Activated CD8-positive, alpha-beta memory T cell treated with anti-CD3 and anti-CD28 coated beads for 48 hours (primary cell): ENCODE results near the gene NT5E.
A peak's percentile ranks its signal among the peaks of the same experiment; 100 is the strongest.
"Not testable (repeated sequence)": the region's sequence is repeated elsewhere in the genome, so short reads cannot be mapped to it uniquely, and the experiment has no call there.

Experiments used
- DNase-seq, 3 experiments: peaks; one replicate each; pipeline ENCODE4 v3.0.0-alpha.2; 2020; ENCODE audit warnings: low read depth in 2 of 3, low spot score in 2 of 3

Gene NT5E

DNA sequence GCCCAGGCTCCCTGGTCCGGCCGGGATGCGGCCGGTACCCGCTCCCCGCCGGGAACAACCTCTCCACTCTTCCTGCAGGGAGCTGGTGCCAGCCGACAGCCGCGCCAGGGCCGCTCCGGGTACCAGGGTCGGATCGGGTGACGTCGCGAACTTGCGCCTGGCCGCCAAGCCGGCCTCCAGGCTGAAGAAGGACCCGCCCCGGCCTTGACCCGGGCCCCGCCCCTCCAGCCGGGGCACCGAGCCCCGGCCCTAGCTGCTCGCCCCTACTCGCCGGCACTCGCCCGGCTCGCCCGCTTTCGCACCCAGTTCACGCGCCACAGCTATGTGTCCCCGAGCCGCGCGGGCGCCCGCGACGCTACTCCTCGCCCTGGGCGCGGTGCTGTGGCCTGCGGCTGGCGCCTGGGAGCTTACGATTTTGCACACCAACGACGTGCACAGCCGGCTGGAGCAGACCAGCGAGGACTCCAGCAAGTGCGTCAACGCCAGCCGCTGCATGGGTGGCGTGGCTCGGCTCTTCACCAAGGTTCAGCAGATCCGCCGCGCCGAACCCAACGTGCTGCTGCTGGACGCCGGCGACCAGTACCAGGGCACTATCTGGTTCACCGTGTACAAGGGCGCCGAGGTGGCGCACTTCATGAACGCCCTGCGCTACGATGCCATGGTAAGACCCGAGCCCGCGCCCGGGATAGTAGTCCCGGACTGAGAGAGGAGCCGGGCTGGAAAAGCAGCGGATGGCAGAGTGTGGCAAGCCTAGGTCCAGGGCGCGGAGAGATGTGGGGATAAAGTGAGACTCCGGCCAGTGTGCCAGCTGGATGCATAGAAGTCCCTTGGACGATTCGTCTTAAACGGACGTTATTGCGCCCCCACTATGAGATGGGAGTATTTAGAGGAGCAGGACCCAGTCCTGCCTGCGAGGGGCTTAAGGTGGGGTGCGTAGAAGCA, at the start of gene NT5E:
NT5E (plus strand) TSS at position 266 of the 942 bp plus-strand sequence; CDS start at position 323, 57 bp downstream.
- peak in 1 of 3 experiments; percentile 33 for DNase-seq

DNA sequence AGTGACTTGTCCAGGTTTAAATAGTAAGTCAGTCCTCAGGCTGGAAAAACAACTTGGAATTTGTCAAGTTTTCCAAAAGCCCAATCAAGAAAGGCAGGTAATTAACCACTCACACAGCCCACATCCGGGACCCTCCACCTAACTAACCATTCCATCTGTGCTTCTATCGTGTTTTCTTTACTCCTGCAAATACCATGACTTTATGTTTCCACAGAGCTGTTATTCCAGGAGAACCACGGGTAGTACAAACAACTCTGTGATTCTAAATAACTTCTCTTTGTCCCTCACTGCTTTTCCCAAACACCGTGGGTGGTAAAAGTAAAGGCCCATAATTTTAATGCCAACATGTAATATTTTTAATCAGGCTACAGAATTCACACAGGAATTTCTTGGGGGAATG, 49.6 kb upstream of the NT5E start:
- DNase-seq = no peak

DNA sequence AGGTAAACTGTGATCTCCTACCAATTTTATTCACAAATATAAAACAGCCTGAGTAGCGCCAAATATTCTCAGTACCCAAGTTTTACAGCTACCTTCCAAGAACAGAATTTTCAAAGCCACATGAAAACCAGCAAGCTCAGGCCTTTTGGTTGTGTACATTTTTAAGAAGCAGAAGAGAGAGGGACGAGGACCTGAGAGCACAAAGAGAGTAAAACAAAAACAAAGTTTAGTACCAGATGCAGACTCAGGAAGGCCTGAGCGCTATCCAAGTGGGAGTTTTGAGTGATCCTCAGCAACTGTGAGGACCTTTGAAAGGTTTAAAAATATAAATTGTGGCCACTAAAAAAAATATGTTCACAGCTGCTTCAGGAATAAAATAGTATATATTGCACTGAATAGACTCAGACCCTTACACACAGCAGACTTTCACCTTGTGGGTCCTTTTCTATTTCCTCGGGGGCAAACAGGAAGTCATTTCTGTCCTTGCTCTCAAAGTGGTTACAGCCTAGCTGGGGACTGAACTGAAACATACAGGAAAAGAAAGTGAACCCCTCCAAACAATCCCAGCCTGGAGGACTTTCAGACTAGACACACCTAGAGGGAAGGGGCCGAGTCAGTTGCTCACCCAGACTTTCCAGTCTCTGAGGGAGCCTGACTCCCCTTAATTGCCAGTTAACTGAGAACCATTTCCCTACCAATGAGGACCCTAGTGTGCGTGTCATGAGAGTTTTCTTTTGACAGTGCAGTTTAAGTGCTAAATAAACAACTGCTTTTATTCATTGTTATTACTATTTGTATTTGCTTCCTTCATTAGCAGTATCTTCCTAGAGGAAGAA, 48.5 kb upstream of the NT5E start:
- no peak for DNase-seq

DNA sequence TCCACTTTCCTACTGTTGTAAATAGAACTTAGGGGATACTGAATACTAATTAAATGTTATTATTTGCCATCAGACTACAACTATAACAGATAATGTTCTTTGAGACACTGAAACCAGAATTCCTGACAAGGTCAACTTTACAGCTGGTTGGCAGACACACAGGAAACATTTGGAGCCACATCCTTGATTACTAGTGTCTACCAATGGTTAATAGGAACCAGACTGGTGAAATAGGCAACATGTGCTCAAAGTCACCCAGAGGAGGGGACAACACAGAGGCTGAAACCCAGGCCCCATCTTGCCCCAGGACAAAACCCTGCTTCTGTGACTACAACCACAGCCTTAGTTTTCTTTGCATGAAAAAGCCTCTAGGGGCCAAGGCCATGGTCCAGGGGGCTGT, 47.8 kb upstream of the NT5E start:
- DNase-seq = no peak

DNA sequence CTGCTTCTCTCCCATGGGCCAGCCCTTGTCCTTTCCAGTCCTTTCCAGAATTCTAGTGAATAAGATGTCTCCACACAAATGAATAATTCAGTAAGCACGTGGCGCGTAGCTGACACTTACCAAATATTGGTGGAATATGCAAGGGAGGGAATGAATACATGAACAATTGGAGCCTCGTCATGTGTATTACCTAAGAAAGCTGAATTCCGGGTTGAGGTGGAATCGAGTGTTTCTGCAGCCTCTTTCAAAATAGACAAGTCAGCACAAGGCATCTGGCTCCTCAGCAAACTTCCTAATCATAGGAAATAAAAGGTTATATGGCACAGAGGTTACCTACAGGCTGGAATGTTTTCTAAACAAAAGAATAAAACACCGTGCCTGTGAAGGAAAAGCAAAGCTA, 47.0 kb upstream of the NT5E start:
- no peak for DNase-seq

DNA sequence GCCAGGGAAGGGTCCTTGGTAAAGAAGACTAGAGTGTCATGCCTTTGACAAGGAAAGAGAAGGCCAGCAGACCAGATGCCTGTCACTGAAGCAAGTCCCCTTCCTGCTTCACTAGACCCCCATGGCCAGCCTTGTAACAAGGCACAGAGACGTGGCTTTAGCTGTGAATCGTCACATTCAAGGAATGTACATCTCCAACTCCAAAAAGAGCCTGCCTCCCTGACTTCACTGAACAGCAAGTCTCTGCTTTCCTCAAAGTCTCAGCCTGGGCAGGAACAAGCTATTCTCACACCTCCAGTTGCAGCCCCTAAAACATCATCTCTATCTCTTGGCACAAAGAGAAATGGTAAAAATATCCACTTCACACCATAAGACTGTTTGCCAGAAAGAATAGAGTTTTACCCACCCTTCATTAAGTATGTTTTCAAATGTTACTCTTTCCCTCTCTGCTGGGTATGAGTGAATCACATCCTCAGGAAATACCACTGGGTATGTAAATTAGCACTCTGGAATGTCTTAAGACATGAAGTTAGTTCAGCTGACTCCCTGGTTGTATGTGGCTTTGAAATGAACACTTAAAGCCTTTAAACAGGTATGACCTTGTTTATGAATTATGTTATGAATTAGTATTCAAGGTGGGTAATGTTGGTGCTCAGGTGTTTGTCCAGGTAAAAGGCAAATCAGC, 46.4 kb upstream of the NT5E start:
- no peak for DNase-seq

DNA sequence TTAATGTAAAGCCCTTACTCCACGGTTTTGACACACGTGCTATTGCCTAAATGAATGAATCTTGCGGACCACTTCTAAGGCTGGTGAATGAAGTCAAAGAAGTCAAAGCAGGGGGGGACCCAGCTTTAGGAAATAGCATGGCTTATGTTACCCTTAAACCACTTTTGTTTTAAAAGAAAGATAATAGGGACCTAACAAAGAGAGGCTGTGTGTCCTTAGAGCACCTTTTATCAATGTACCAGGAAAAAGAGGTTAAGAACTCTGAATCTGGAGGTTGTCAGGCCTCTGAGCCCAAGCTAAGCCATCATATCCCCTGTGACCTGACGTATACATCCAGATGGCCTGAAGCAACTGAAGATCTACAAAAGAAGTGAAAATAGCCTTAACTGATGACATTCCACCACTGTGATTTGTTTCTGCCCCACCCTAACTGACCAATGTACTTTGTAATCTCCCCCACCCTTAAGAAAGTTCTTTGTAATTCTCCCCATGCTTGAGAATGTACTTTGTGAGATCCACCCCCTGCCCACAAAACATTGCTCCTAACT, 45.8 kb upstream of the NT5E start:
- not testable (repeated sequence) for DNase-seq

DNA sequence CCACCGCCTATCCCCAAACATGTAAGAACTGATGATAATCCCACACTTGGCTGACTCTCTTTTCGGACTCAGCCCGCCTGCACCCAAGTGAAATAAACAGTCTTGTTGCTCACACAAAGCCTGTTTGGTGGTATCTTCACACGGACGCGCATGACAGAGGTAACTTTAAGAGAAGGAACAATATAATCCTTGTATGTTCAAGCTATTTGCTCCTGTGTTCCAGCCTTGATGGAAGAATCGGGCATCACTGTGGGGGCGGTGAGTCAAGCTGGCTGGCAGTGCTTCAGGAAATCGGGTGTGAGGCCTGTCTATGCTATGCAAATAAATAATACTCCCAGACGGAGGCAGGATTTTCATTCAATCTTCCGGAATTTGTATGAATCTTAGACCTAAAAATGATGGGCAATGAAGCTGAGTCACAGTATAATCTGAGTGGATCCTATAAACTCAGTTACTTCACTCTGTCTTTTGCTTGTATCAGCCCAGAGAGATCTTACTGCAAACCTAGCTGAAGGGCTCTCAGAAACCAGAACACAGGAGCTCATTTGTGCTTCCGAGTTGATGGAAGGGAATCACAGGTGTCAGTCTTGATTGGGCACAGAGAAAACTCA, 45.2 kb upstream of the NT5E start:
- DNase-seq = no peak

DNA sequence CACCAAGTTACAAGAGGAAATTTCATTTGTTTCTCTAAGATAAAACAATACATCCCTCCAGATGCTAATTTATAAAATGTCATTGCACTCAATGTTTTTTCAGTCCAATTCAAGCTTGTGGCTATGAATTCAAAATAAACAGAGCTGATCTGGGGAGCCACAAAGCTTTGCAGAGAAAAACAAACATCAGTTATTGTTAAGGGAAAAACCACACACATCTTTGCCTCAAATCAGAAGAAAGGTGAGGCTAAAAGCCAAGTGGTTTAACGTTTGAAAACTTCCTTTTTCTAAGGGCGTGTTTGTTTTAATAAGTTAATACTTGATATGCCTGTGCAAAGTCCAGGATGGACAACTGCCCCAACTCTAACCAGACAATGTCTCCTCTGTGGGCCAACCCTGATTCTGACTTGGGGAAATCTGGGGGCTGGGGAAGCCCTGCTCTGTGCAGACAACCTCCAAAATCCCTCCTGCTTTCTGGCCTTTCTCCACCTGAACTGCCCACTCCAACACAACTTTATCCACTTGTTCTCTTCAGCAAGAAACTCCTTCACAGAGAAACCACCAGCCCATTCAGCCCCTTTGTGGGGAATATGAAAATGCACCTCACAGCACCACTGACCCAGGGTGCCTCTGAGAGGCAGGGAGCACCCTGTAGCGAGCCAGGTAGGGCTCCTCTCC, 44.6 kb upstream of the NT5E start:
- DNase-seq = no peak

DNA sequence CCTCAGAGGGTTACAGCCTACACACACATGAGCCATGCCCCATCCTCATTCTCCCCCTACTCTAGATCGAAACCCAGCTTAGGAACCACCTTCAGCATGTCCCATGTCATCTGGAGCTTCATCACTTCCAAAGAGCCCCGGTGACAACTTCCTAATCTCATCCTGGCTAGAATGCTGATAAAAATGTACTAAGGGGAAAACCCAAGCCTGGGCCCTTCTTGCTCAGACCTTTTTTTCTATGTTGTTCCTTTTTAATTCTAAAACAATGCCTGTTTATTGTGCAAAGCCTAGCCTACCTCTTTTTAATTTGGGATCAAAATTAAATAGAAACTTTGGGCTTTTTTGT, 44.1 kb upstream of the NT5E start:
- no peak for DNase-seq

DNA sequence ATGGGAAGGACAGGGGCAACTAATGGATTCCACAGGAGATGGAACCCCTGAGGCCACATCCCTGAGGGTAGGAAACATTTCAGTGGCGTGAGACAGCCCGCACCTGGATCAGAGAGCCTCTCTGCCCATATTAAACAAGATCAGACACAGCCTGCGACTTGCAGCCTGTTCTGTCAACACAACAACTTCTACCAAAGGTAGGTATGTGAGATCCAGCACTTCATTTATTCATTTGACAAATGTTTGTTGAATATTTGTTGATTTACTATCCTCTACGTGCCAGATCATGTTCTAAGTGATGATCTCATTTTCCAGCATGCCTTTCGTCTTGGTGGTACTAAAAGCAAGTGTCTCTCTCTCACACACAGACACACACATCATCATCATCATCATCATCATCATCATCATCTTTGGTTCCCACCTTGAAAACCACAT, 43.2 kb upstream of the NT5E start:
- DNase-seq = no peak

DNA sequence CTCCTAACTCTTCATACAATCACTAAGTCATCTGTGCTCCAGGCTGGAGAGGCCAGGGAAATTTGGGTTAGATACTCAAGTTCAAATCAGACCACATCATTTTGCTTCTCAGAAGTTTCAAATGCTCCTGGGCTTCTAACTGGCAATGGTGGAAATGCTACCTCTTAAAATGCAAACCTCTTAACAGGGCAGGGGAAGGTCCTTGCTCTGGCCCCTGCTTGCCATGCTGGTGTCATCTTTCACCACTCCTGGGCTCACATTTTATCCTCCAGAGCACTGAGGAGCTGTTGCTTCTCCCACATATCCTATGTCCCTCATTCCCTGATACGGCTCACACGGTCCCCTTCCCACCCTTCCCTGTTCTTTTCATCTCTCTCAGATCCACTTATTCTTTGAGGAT, 41.8 kb upstream of the NT5E start:
- DNase-seq = no peak

DNA sequence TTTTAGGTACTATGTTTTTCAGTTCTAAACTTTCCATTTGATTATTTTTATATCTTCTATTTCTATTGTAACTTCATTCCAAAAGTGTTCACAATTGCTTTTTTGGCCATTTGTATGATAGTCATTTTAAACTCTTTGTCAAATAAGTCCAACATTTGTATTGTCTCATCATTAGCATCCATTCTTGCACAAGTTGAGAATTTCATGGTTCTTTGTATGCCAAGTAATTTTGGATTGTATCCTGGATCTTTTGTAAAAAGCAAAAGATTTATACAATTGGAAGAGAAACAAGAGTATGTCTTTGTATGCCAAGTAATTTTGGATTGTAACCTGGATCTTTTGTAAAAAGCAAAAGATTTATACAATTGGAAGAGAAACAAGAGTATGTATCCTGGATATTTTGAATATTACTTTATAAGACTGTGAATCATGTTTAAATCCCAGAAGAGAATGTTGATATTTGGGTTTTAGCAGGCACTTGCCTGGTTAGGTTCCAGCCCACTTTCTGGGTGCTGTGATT, 36.9 kb upstream of the NT5E start:
- no peak for DNase-seq

DNA sequence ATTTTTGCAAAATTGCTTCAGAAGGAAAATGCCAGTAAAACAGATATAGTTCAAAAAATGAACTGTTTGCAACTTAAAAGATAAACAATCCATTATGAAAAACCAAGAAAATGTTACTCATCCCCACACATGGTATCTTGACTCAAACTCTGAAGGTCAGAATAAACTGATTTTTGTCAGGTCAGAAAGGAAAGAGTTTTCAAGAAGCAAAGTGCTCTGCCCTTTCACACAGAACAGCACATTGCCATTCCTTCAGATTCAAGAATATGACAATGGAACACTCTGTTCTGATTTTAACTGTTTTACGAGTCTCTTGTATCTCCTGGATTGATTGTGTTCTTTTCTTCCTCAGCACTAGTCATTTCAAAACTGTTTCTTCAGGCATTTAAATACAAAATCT, 33.8 kb upstream of the NT5E start:
- DNase-seq = no peak

DNA sequence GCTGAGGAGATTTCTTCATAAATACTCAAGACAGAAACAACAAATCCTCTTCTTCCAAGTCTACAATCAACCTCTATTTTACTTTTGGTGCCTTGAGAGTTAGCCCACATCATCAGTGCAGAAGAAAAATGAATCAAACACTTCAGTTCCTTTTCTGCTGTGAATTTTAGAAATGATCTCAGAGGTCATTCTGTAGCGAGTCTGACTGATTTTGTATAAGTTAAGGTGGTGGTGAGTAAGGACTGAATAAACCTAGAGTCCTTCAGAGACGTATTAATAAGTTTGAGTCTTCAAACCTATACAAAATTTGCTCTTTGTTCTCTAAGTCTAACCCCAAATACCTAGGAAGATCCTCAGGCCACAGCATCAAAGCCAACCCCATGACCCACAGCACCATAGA, 33.1 kb upstream of the NT5E start:
- no peak for DNase-seq

DNA sequence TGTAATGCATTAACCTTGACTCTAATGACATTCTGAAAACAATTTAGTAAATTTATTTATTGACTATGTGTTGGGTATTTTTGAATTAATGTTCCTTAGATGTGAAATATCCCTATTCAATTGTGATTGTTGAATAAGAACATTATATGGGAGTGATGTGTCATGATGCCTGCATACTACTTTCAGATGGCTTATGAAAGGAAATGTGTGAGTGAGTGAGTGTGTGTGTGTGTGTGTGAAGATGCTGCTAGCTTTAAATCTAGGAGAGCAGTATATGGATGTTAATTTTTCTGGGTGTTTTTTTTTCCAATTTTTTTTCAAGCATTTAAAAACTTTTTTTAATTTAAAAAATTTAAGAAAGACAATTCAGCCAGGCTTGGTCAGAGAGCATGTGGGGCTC, 32.5 kb upstream of the NT5E start:
- no peak for DNase-seq

DNA sequence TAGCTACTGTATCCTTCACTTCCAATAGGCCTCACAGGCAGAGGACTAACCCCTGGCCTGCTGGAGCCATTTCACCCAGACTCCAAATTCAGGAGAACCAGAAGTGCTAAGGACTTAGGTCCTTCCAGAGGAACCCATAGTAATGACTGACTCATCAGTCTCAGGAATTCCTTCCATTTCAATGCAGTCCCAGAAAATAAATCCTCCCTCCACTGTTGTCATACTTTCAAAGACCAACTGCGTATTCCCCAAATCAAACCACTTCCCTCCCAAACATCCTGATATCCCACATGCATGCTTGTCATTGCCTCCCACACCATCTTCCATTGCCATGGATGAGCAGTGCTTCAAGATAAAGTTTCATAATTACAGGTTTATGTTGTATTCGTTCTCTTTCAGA, 31.8 kb upstream of the NT5E start:
- DNase-seq = no peak

DNA sequence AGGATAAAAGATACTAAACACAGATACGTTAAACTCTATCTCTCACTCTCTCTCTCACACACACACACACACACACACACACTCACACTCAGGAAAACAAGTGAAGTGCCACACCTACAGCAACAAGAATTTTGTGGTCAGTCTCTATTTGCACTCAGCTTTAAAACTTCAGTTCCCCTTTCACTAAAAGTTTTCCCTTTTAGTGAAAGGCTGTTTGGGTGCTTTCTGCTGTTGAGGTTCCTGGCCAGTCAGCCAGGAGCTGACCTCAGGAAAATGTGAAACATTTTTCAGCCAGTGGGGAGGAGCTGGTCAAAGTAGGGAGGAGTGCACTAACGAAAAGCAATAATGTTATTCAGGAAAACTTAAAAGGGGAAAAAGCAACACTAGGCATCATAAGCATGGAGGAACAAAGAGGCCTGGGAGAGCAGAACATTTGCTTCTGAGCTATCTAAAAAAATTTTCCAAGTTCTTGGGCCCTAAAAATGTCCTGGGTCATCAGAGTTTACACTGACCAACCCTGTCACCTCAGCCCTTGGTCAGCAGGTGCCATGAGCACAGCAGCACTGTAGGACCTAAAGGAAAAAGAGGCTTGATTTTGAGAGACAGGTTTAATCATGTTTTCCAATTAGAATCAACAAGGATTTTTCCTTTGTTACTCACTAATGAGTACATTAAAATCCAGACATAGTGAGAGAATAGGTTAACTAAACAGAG, 30.7 kb upstream of the NT5E start:
- no peak for DNase-seq

DNA sequence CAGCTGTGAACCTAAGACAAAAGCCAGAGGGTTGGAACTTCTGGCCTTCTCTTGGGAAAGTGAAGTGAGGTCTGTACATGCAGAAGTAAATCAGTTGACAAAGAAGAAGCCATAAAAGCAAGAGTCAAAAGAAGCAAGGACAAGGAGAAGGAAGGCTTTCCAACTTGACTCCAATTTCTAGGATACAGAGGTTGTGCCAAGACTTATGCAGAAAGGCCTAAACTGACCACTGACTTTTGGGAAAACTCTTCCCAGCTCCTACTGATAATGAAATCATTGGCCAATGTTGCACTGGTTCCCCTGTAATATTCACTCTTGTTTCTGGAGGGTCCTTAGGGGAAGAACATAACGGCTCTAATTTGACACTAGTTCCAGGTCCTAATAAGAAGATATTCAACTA, 29.3 kb upstream of the NT5E start:
- DNase-seq = no peak

DNA sequence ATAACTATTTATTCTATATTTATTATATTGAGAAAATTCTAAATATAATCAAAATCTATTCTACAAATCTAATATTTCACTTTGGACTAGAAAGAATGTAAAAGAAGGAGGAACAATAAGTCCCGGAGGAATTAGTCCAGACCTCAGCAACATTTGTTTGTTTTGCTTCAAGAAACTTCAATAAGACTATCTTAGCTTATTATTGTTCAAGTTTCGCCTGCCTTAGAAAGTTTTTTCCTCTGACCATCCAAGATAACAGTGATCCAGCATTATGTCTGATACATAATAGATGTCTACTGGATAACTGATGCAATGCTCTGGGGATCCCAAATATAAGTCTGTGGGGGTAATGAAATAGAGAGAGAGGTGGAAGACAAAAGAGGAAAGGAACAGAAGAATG, 28.7 kb upstream of the NT5E start:
- DNase-seq = no peak
